Stomach (tissue), 9 donors: ENCODE data around the gene GPRASP1. TPM values are rescaled to one million over a fixed set of nuclear protein-coding genes. Genes with fewer than 3 reads are reported as not detected.

ENCODE experiments used
- DNase-seq, 2 donors: peaks; one replicate each; pipeline versions ENCODE4 v3.0.0 to v3.0.0-alpha.2; 2013 to 2019
- H3K27ac ChIP-seq, 5 donors: fragments of 200-600 bp in 4 of 5; sonication (generic) in 4 of 5; one replicate each; pipeline ENCODE4 v1.5.1; 2013 to 2019; ENCODE audit warnings: mild to moderate bottlenecking in 1 of 5, moderate library complexity in 1 of 5
- H3K27me3 ChIP-seq, 3 donors: fragments of 200-600 bp; sonication (generic); one replicate each; pipeline ENCODE4 v1.5.1; 2017 to 2019; ENCODE audit warnings: mixed run types in 1 of 3
- H3K36me3 ChIP-seq, 4 donors: fragments of 200-600 bp; sonication (generic); 1 replicate in 3 of 4; 2 replicates in 1 of 4; pipeline ENCODE4 v1.5.1; 2016 to 2019
- H3K4me1 ChIP-seq, 4 donors: fragments of 200-600 bp; sonication (generic); one replicate each; pipeline ENCODE4 v1.5.1; 2016 to 2019
- H3K4me3 ChIP-seq, 4 donors: fragments of 200-600 bp; sonication (generic) in 3 of 4; one replicate each; pipeline ENCODE4 v1.5.1; 2016 to 2019; ENCODE audit warnings: mild to moderate bottlenecking in 1 of 4
- H3K9me3 ChIP-seq, 4 donors: fragments of 200-600 bp; sonication (generic); one replicate each; pipeline ENCODE4 v1.5.1; 2016 to 2019
- EP300 ChIP-seq: sonication (generic); formaldehyde crosslinking; IDR thresholded peaks from one replicate; pipeline ENCODE4 v1.6.1; 2017; ENCODE audit warnings: antibody characterized with exemption
- POLR2A ChIP-seq, 4 donors: fragments of 450-650 bp; IDR thresholded peaks; one replicate each; pipeline ENCODE4 v1.6.1; 2016; ENCODE audit warnings: antibody characterized with exemption in 4 of 4, control low read depth in 2 of 4, mild to moderate bottlenecking in 1 of 4, moderate library complexity in 1 of 4
- POLR2AphosphoS5 ChIP-seq, 3 donors: sonication (generic); formaldehyde crosslinking; IDR thresholded peaks; one replicate each; pipeline ENCODE4 v1.6.1; 2016; ENCODE audit warnings: antibody characterized with exemption in 3 of 3
- intact Hi-C: fragments of 100-400 bp; cut with DNase I; formaldehyde crosslinking; loops from one replicate; pipeline ENCODE4 v1.15.1; 2023; ENCODE audit warnings: low total_unique reads
- polyA plus RNA-seq, 3 donors: library from polyadenylated mRNA; stranded (reverse); fragments of 200-250 nt; gene quantifications; one replicate each; pipeline ENCODE4 v1.2.3, GENCODE V29; 2013
- small RNA-seq, 4 donors: library from RNA; depleted of rRNA; stranded (forward); fragments of <200 nt; gene quantifications; one replicate each; pipeline ENCODE3, GENCODE V24; 2016
- total RNA-seq, 5 donors: library from RNA; depleted of rRNA; stranded (reverse); fragments of >200 nt; gene quantifications; one replicate each; pipeline versions ENCODE4 v1.1.0 to v1.2.3, GENCODE V29; 2014 to 2016
- TF ChIP-seq, protein P1 (sequence below), 7 experiments: fragments of 450-650 bp in 4 of 7; fragments of 200-600 bp in 3 of 7; sonication (generic) in 3 of 7; IDR thresholded peaks; one replicate each; pipeline ENCODE4 v1.5.1; 2016 to 2019; ENCODE audit warnings: antibody characterized with exemption in 7 of 7, control low read depth in 2 of 7, mild to moderate bottlenecking in 1 of 7
- donor health status: healthy with polysubstance abuse.
- donor health status: Bipolar disorder and iron deficiency.
- donor health status: healthy.

Gene GPRASP1
- total and polyA plus RNA-seq, 8 donors, result 1.4 to 24.0 (median 3.5) TPM

DNA sequence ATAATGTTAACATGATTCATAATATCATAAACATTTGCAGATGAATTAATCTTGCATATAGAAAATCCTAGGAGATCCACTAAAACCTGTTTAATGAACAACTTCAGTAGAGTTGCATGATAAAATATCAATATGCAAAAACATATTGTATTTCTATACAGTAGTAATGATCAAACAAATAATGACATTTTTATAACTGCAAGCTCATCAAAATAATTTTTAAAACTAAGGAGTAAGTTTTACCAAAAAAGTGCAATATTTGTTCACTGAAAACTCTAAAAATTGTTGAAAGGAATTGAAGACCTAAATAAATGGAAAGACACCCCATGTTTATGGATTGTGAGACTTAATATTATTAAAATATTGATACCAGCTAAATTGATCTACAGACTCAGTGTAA, 45.0 kb downstream of the GPRASP1 start:
- Histone ChIP-seq H3K36me3 (no peaks in the 10 kb centered on the region), H3K27me3 (no peaks in the 10 kb centered on the region), H3K9me3 (peaks cover 0 to 6% (median 3%) of the 10 kb centered on the region in 4 donors), H3K27ac (no peak overlapping the region), H3K4me1 (no peaks in the 10 kb centered on the region), H3K4me3 (no peak overlapping the region)
- TF ChIP-seq EP300 (no peak), POLR2A (IDR thresholded peaks at IDR 0.05) (no peak), POLR2AphosphoS5 (IDR thresholded peaks at IDR 0.05) (no peak)
- TF ChIP-seq, protein P1, sequence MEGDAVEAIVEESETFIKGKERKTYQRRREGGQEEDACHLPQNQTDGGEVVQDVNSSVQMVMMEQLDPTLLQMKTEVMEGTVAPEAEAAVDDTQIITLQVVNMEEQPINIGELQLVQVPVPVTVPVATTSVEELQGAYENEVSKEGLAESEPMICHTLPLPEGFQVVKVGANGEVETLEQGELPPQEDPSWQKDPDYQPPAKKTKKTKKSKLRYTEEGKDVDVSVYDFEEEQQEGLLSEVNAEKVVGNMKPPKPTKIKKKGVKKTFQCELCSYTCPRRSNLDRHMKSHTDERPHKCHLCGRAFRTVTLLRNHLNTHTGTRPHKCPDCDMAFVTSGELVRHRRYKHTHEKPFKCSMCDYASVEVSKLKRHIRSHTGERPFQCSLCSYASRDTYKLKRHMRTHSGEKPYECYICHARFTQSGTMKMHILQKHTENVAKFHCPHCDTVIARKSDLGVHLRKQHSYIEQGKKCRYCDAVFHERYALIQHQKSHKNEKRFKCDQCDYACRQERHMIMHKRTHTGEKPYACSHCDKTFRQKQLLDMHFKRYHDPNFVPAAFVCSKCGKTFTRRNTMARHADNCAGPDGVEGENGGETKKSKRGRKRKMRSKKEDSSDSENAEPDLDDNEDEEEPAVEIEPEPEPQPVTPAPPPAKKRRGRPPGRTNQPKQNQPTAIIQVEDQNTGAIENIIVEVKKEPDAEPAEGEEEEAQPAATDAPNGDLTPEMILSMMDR (IDR thresholded peaks at IDR 0.05), result no peak
- intact Hi-C loops, result no loop called here
- no peak for DNase-seq

DNA sequence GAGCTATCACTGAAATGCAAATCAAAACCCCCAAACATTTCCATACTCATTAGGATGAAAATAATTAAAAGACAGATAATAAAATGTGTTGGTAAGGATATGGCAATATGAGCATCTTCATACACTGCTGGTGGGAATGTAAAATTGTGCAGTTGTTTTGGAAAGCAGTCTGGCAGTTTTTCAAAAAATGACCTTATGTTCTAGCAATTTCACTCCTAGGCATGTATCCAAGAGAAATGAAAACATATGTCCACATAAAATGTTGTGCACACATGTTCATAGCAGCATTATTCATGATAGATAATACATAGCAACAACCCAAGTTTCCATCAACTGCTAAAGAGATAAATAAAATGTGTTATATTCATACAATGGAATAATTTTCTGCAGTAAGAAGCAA, 46.2 kb downstream of the GPRASP1 start:
- Histone ChIP-seq H3K4me3 (no peak overlapping the region), H3K36me3 (no peaks in the 10 kb centered on the region), H3K27me3 (no peaks in the 10 kb centered on the region), H3K9me3 (no peaks in the 10 kb centered on the region), H3K27ac (no peak overlapping the region), H3K4me1 (no peaks in the 10 kb centered on the region)
- TF ChIP-seq POLR2A (IDR thresholded peaks at IDR 0.05) (no peak), POLR2AphosphoS5 (IDR thresholded peaks at IDR 0.05) (no peak), EP300 (no peak)
- TF ChIP-seq, protein P1 (IDR thresholded peaks at IDR 0.05), result no peak
- peak in 1 of 2 donors; percentile 65 for DNase-seq
- intact Hi-C loops, result no loop called here

Small RNAs within 50 kb of the gene (small RNA-seq; reads per million reads assigned to genes)
- gene RNU6-589P, result 0 reads per million in 4 donors

Other genes starting within 250 kb of the GPRASP1 start
- not detected for gene NXF2B, start 211.5 kb upstream of the GPRASP1 start, total RNA-seq
- gene NXF2B, start 211.5 kb upstream of the GPRASP1 start, polyA plus RNA-seq, result not detected
- gene TCP11X2, start 179.7 kb upstream of the GPRASP1 start, total RNA-seq, result under 1 TPM in 1 of 5 donors, not detected in 4; 0.18 TPM
- gene TCP11X2, start 179.7 kb upstream of the GPRASP1 start, polyA plus RNA-seq, result not detected
- 1 to 10 TPM in 1 of 5 donors, not detected in 4; 3.9 TPM for gene TMSB15A, start 134.7 kb upstream of the GPRASP1 start, total RNA-seq
- 1 to 10 TPM in 1 of 3 donors, under 1 TPM in 1, not detected in 1; 0.45 to 3.5 TPM for gene TMSB15A, start 134.7 kb upstream of the GPRASP1 start, polyA plus RNA-seq
- 10 to 100 TPM in 1 of 5 donors, 1 to 10 TPM in 4; 2.2 to 37.1 (median 3.5) TPM for gene ARMCX5, start 52.0 kb upstream of the GPRASP1 start, total RNA-seq
- 1 to 10 TPM; 5.0 to 7.0 (median 5.1) TPM for gene ARMCX5, start 52.0 kb upstream of the GPRASP1 start, polyA plus RNA-seq
- 10 to 100 TPM in 1 of 5 donors, 1 to 10 TPM in 2, under 1 TPM in 1, not detected in 1; 0.58 to 32.1 (median 4.0) TPM for gene GPRASP2, start 61.0 kb downstream of the GPRASP1 start, total RNA-seq
- gene GPRASP2, start 61.0 kb downstream of the GPRASP1 start, polyA plus RNA-seq, result 1 to 10 TPM; 1.9 to 2.7 (median 2.6) TPM
- gene GPRASP3, start 69.3 kb downstream of the GPRASP1 start, total RNA-seq, result 1 to 10 TPM in 3 of 5 donors, under 1 TPM in 2; 0.45 to 7.3 (median 1.4) TPM
- gene GPRASP3, start 69.3 kb downstream of the GPRASP1 start, polyA plus RNA-seq, result under 1 TPM; 0.85 to 0.93 (median 0.92) TPM